NB4 (cell line): ENCODE data around the gene AGPS.
"Not testable (repeated sequence)": the region's sequence is repeated elsewhere in the genome, so short reads cannot be mapped to it uniquely, and the experiment has no call there.

Experiments used
- DNase-seq: peaks from one replicate; pipeline ENCODE4 v3.0.0; 2010; ENCODE audit warnings: low read depth
- H3K4me3 ChIP-seq: one replicate; pipeline ENCODE4 v1.5.1; 2011; ENCODE audit warnings: mild to moderate bottlenecking, low read depth, low read length, moderate library complexity
- CTCF ChIP-seq: IDR thresholded peaks from one replicate; pipeline ENCODE4 v1.5.1; 2012; ENCODE audit warnings: low read depth, low read length
- MAX ChIP-seq: IDR thresholded peaks from 2 replicates; pipeline ENCODE4 v1.6.1; 2011; ENCODE audit warnings: low read depth, low read length
- MYC ChIP-seq: IDR thresholded peaks from 2 replicates; pipeline ENCODE4 v1.6.1; 2011; ENCODE audit warnings: low read depth, low read length
- POLR2A ChIP-seq: IDR thresholded peaks from 2 replicates; pipeline ENCODE4 v1.6.1; 2011; ENCODE audit warnings: mild to moderate bottlenecking; ENCODE audit not compliant: insufficient read length; ENCODE audit errors: extremely low read depth

AGPS gene

GRCh38 chr2:177407031-177407430 is 14.5 kb downstream of the AGPS start:
- no peak overlapping the region for H3K4me3 ChIP-seq
- no peak for DNase-seq
- TF ChIP-seq MYC, result no peak

GRCh38 chr2:177410629-177411028 is 18.1 kb downstream of the AGPS start:
- DNase-seq, H3K4me3 ChIP-seq: not testable (repeated sequence)

GRCh38 chr2:177413703-177414102 is 21.1 kb downstream of the AGPS start:
- no peak for DNase-seq
- H3K4me3 ChIP-seq, result no peak overlapping the region
- TF ChIP-seq CTCF, result no peak

GRCh38 chr2:177419274-177419673 is 26.7 kb downstream of the AGPS start:
- no peak overlapping the region for H3K4me3 ChIP-seq
- DNase-seq, result peak; percentile 28
- TF ChIP-seq MAX (no peak), MYC (no peak), POLR2A (no peak), CTCF (no peak)

GRCh38 chr2:177422271-177422670 is 29.7 kb downstream of the AGPS start:
- DNase-seq, result no peak
- TF ChIP-seq CTCF, result no peak
- TF ChIP-seq MYC, result no peak

GRCh38 chr2:177424120-177424519 is 31.5 kb downstream of the AGPS start:
- not testable (repeated sequence) for H3K4me3 ChIP-seq, DNase-seq

More at GRCh38 chr2:177422271-177422670, 29.7 kb downstream of the AGPS start:
- H3K4me3 ChIP-seq, result no peak overlapping the region

- not testable (repeated sequence) for DNase-seq, H3K4me3 ChIP-seq
These were observed 32.0 kb downstream of the AGPS start for GRCh38 chr2:177424620-177425019.

GRCh38 chr2:177427316-177427715 is 34.7 kb downstream of the AGPS start:
- no peak for DNase-seq
- TF ChIP-seq MYC (no peak), POLR2A (no peak), CTCF (no peak), MAX (no peak)
- no peak overlapping the region for H3K4me3 ChIP-seq

- DNase-seq, H3K4me3 ChIP-seq: not testable (repeated sequence)
These were observed 35.4 kb downstream of the AGPS start for GRCh38 chr2:177427936-177428335.
